ENCODE data around the gene CARNS1. TPM values are rescaled to one million over a fixed set of nuclear protein-coding genes. Genes with fewer than 3 reads are reported as not detected.

The CARNS1 gene
- total RNA-seq, 1 experiment from 2014 or later: 0.07 TPM

DNA sequence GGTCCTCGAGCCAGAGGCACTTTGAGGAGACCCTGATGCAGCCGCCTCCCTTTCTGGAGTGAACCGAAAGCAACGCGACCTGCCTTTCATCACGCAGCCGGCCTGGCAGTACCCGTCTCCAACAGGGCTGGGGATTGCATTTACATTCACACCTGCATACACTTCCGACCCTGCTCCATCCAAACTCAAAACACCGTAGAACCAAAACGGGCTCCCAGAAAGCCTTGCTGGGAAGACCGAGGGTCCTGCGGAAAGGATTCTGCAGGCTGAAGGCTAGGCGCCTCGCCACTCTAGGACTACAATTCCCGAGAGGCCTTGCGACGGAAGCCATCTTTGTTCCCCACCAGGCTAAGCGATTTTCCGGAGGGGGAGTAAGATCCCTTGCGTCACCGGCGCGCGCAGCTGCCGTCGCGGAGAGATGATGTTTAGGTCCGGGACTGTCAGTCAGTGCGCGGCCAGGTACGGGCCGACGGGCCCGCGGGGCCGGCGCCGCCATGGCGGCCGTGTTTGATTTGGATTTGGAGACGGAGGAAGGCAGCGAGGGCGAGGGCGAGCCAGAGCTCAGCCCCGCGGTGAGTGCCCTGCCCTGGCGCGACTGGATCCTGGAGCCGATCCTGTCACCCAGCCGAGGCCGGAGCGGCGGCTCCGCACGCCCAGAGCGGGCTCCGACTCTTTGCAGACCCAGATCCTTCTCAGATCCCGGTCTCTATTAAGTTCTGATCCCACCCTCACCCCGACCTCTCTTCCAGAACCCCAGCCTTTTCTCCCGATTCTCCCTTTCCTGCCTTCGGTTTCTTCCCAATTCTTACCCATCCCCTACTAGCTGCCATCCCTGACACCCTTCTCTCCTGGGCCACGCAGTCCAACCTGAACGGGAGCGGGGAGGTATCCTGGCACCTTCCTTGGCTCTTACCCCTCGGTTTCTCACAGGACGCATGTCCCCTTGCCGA is 12.8 kb downstream of the CARNS1 start, which contains the start of gene RPS6KB2:
RPS6KB2 (plus strand) TSS at position 443 of the 950 bp plus-strand sequence; CDS start at position 495, 52 bp downstream.
- CTCF ChIA-PET: interaction anchor here (0.6 to 2.1 kb wide), 6 partner anchors 9 to 77 kb away, joined by 3 to 8 read pairs (median 4); partner anchors contain the start of genes PITPNM1, PPP1CA and PTPRCAP
- no peaks in the 10 kb centered on the region for H3K27me3 Mint-ChIP-seq (ENCODE audit: insufficient read depth, unreplicated experiment)
- peak; percentile 97 for DNase-seq (ENCODE audit: unreplicated experiment)
- H3K27ac Mint-ChIP-seq (ENCODE audit: low read depth, unreplicated experiment): peak within 1 kb of the TSS; percentile 92
- H3K4me3 Mint-ChIP-seq (ENCODE audit: unreplicated experiment): peak within 1 kb of the TSS; percentile 96
- intact Hi-C loops (cut with micrococcal nuclease): loop anchor here (1.0 kb wide), 1 partner anchor 80 kb away; the partner anchor contains the start of gene CDK2AP2
- no peaks in the 10 kb centered on the region for H3K4me1 Mint-ChIP-seq (ENCODE audit: insufficient read depth, unreplicated experiment)
- BruUV-seq (replicated peaks): no TSS peak
- H3K36me3 Mint-ChIP-seq (ENCODE audit: insufficient read depth, unreplicated experiment): peaks cover 38% of the 10 kb centered on the region
- no peak for TF ChIP-seq CTCF (IDR thresholded peaks at IDR 0.05; ENCODE audit: unreplicated experiment)
- POLR2A ChIA-PET: interaction anchor here (0.6 to 2.9 kb wide), 22 partner anchors 8 to 1767 kb away, joined by 3 to 32 read pairs (median 3); partner anchors contain the start of genes AIP, CCDC87, CCS and CORO1B
- H3K9me3 Mint-ChIP-seq (ENCODE audit: unreplicated experiment): no peaks in the 10 kb centered on the region

GRCh38 chr11:67429038-67429668 is 13.7 kb downstream of the CARNS1 start:
- DNase-seq (ENCODE audit: unreplicated experiment): no peak
- peaks cover 42% of the 10 kb centered on the region for H3K36me3 Mint-ChIP-seq (ENCODE audit: insufficient read depth, unreplicated experiment)
- no peaks in the 10 kb centered on the region for H3K4me1 Mint-ChIP-seq (ENCODE audit: insufficient read depth, unreplicated experiment)
- ChIA-PET CTCF (interaction anchor here (0.6 to 2.1 kb wide), 6 partner anchors 8 to 76 kb away, joined by 3 to 7 read pairs (median 4); partner anchors contain the start of genes PITPNM1, PPP1CA and PTPRCAP), POLR2A (interaction anchor here (0.7 to 2.9 kb wide), 18 partner anchors 8 to 836 kb away, joined by 3 to 32 read pairs (median 3); partner anchors contain the start of genes AIP, CCDC87, CCS and CORO1B)
- H3K4me3 Mint-ChIP-seq (ENCODE audit: unreplicated experiment): peak overlapping the region; percentile 96
- BruUV-seq (replicated peaks): TSS peak; percentile 44
- TF ChIP-seq CTCF (IDR thresholded peaks at IDR 0.05; ENCODE audit: unreplicated experiment): no peak
- H3K27ac Mint-ChIP-seq (ENCODE audit: low read depth, unreplicated experiment): peak overlapping the region; percentile 92
- H3K9me3 Mint-ChIP-seq (ENCODE audit: unreplicated experiment): no peaks in the 10 kb centered on the region
- no peaks in the 10 kb centered on the region for H3K27me3 Mint-ChIP-seq (ENCODE audit: insufficient read depth, unreplicated experiment)
- intact Hi-C loops (cut with micrococcal nuclease): no loop called here

DNA sequence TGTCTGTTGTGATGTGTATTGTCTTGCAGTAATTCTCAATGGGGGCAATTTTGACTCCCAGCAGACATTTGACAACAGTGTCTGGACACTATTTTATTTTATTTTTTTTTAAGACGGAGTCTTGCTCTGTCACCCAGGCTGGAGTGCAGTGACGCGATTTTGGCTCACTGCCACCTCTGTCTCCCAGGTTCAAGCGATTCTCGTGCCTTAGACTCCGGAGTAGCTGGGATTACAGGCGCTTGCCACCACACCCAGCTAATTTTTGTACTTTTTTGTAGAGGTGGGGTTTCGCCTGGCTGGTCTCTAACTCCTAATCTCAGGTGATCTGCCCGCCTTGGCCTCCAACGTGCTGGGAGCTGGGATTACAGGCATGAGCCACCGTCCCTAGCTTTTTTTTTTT is 14.2 kb downstream of the CARNS1 start:
- no peak for DNase-seq (ENCODE audit: unreplicated experiment)
- H3K27me3 Mint-ChIP-seq (ENCODE audit: insufficient read depth, unreplicated experiment): no peaks in the 10 kb centered on the region
- CTCF ChIA-PET: interaction anchor here (0.9 to 2.1 kb wide), 2 partner anchors 16 to 29 kb away, joined by 5 to 7 read pairs; partner anchors contain the start of gene PPP1CA
- H3K4me3 Mint-ChIP-seq (ENCODE audit: unreplicated experiment): peak overlapping the region; percentile 96
- no peak overlapping the region for H3K27ac Mint-ChIP-seq (ENCODE audit: low read depth, unreplicated experiment)
- H3K4me1 Mint-ChIP-seq (ENCODE audit: insufficient read depth, unreplicated experiment): no peaks in the 10 kb centered on the region
- no peak for TF ChIP-seq CTCF (IDR thresholded peaks at IDR 0.05; ENCODE audit: unreplicated experiment)
- peaks cover 42% of the 10 kb centered on the region for H3K36me3 Mint-ChIP-seq (ENCODE audit: insufficient read depth, unreplicated experiment)
- BruUV-seq (replicated peaks): no TSS peak
- intact Hi-C loops (cut with micrococcal nuclease): no loop called here
- POLR2A ChIA-PET: interaction anchor here (0.6 to 2.9 kb wide), 8 partner anchors 9 to 99 kb away, joined by 3 to 32 read pairs (median 12); partner anchors contain the start of genes CORO1B and PPP1CA
- no peaks in the 10 kb centered on the region for H3K9me3 Mint-ChIP-seq (ENCODE audit: unreplicated experiment)

Measured in MCF 10A (cell line).